ENCODE measurements around the gene DUSP28.
"Not testable (repeated sequence)": the region's sequence is repeated elsewhere in the genome, so short reads cannot be mapped to it uniquely, and the experiment has no call there.

The DUSP28 gene

GRCh38 chr2:240528406-240529040 lies 31.6 kb upstream of the DUSP28 start:
- DNase-seq: no peak

- DNase-seq: no peak
Measured at GRCh38 chr2:240529344-240529999, 30.7 kb upstream of the DUSP28 start.

- no peak for DNase-seq
Measured at GRCh38 chr2:240530181-240530580, 30.0 kb upstream of the DUSP28 start.

- no peak for DNase-seq
Measured at GRCh38 chr2:240531038-240531437, 29.1 kb upstream of the DUSP28 start.

GRCh38 chr2:240532031-240532775 lies 28.0 kb upstream of the DUSP28 start:
- no peak for DNase-seq

GRCh38 chr2:240538031-240538780 lies 22.0 kb upstream of the DUSP28 start:
- DNase-seq: no peak

- DNase-seq: not testable (repeated sequence)
Measured at GRCh38 chr2:240539101-240539500, 21.1 kb upstream of the DUSP28 start.

GRCh38 chr2:240539906-240540305 lies 20.3 kb upstream of the DUSP28 start:
- no peak for DNase-seq

- no peak for DNase-seq
Measured at GRCh38 chr2:240551288-240551687, 8.9 kb upstream of the DUSP28 start.

- DNase-seq: no peak
Measured at GRCh38 chr2:240551811-240552210, 8.3 kb upstream of the DUSP28 start.

- DNase-seq: no peak
Measured at GRCh38 chr2:240553956-240554480, 6.1 kb upstream of the DUSP28 start.

- DNase-seq: no peak
Measured at GRCh38 chr2:240554767-240555493, 5.2 kb upstream of the DUSP28 start.

- no peak for DNase-seq
Measured at GRCh38 chr2:240555541-240556250, 4.5 kb upstream of the DUSP28 start.

- peak; percentile 5 to 21 for DNase-seq
Measured at GRCh38 chr2:240556553-240557100, 3.5 kb upstream of the DUSP28 start.

- no peak for DNase-seq
Measured at GRCh38 chr2:240557101-240557751, 2.9 kb upstream of the DUSP28 start.

GRCh38 chr2:240557808-240558207 lies 2.3 kb upstream of the DUSP28 start, which contains the start of gene ANKMY1:
ANKMY1 (minus strand) TSS chr2:240557988; CDS start chr2:240557335, 653 bp downstream.
- DNase-seq: no peak

GRCh38 chr2:240558236-240558761 lies 1.9 kb upstream of the DUSP28 start:
- DNase-seq: no peak

GRCh38 chr2:240559286-240559685 lies 871 bp upstream of the DUSP28 start:
- no peak for DNase-seq

GRCh38 chr2:240560480-240561324 lies 545 bp downstream of the DUSP28 start:
- peak; percentile 90 to 96 for DNase-seq
